H1 (cell line): ENCODE data around the gene ZNF101. TPM values are rescaled to one million over a fixed set of nuclear protein-coding genes. Genes with fewer than 3 reads are reported as not detected.

Experiments
- ASH2L ChIP-seq: fragments of 200-600, 300-600 bp; sonication (generic); IDR thresholded peaks from one replicate; pipeline ENCODE4 v1.7.1; 2017; ENCODE audit warnings: low read length
- BRCA1 ChIP-seq: IDR thresholded peaks from 2 replicates; pipeline ENCODE4 v1.6.1; 2012; ENCODE audit warnings: low read depth, low read length, improper control_type of control experiment
- CHD7 ChIP-seq: fragments of 300-600 bp; sonication (generic); IDR thresholded peaks from 2 replicates; pipeline ENCODE4 v1.7.1; 2012; ENCODE audit warnings: low read length, moderate library complexity, mild to moderate bottlenecking, inconsistent platforms; ENCODE audit not compliant: insufficient replicate concordance
- E2F6 ChIP-seq: IDR thresholded peaks from 2 replicates; pipeline ENCODE4 v1.6.1; 2012; ENCODE audit warnings: inconsistent platforms
- HDAC2 ChIP-seq, 2 experiments: fragments of 300-600 bp in 1 of 2; sonication (generic) in 1 of 2; IDR thresholded peaks; 2 replicates each; pipeline ENCODE4 v1.6.1; 2011 to 2012; ENCODE audit warnings: low read depth in 2 of 2, low read length in 2 of 2, mild to moderate bottlenecking in 2 of 2, moderate library complexity in 2 of 2, borderline replicate concordance in 1 of 2, inconsistent platforms in 1 of 2
- JUND ChIP-seq: IDR thresholded peaks from 2 replicates; pipeline ENCODE4 v1.6.1; 2011; ENCODE audit warnings: mild to moderate bottlenecking, improper control_type of control experiment, low read length
- SAP30 ChIP-seq: fragments of 300-600 bp; sonication (generic); IDR thresholded peaks from 2 replicates; pipeline ENCODE4 v1.7.1; 2012; ENCODE audit warnings: low read length, moderate library complexity, mild to moderate bottlenecking, inconsistent platforms; ENCODE audit not compliant: insufficient read depth, insufficient replicate concordance
- SIN3A ChIP-seq, 2 experiments: IDR thresholded peaks in 1 of 2; conservative IDR thresholded peaks in 1 of 2; 2 replicates each; pipeline ENCODE4 v1.6.1; 2011 to 2012; ENCODE audit warnings: low read length in 2 of 2, improper control_type of control experiment in 1 of 2, low read depth in 1 of 2, mild to moderate bottlenecking in 1 of 2
- TBP ChIP-seq: IDR thresholded peaks from 2 replicates; pipeline ENCODE4 v1.6.1; 2011; ENCODE audit warnings: low read depth, low read length, improper control_type of control experiment
- polyA plus RNA-seq, 7 experiments: library from polyadenylated mRNA; depleted of rRNA in 3 of 7; stranded (reverse) in 5 of 7; unstranded in 2 of 7; fragments of >200 nt in 5 of 7; fragments of 200-250 nt in 2 of 7; gene quantifications; 1 replicate in 5 of 7; 2 replicates in 1 of 7; 4 replicates in 1 of 7; pipeline versions ENCODE4 v1.2.1 to v1.2.3, GENCODE V29; 2011 to 2013; ENCODE audit warnings: missing spikeins in 2 of 7, mixed read lengths in 2 of 7
- total RNA-seq: library from RNA; stranded (reverse); fragmentation: NEBNext Ultra II Directional; extraction: Animal tissue kit (Norgen Biotek cat#: 25700); gene quantifications from 2 replicates; pipeline ENCODE4 v1.2.1, GENCODE V29; 2021

Gene ZNF101
- total and polyA plus RNA-seq, 2 of the 8 experiments (the other 6 are each of a cell fraction or from before 2014, with no cell fraction given) = 13.0 to 50.9 TPM

- TF ChIP-seq CHD7 (no peak), SAP30 (no peak), HDAC2 (IDR thresholded peaks at IDR 0.05; ENCODE audit: borderline replicate concordance in 1 of 2, low read depth in 2 of 2, low read length in 2 of 2) (no peak; a peak in 1 of 4 replicates), SIN3A (conservative IDR thresholded peaks at IDR 0.05 in 1 of 2, IDR thresholded peaks at IDR 0.05 in 1 of 2; ENCODE audit: low read depth in 1 of 2, low read length in 2 of 2) (no peak), BRCA1 (no peak), ASH2L (no peak), JUND (no peak), TBP (peak; percentile 58; the same call in 1 of the 2 replicates), E2F6 (no peak)
- TF ChIP-seq, all 59 proteins: peak for 7
These were observed 40.0 kb upstream of the ZNF101 start (continued) for GRCh38 chr19:19628501-19629134.
